ENCODE measurements around the gene EPHA6. TPM values are rescaled to one million over a fixed set of nuclear protein-coding genes. Genes with fewer than 3 reads are reported as not detected.
A peak's percentile ranks its signal among the peaks of the same experiment; 100 is the strongest.
"Not testable (repeated sequence)": the region's sequence is repeated elsewhere in the genome, so short reads cannot be mapped to it uniquely, and the experiment has no call there.

Gene EPHA6
- total RNA-seq, 6 donors from 2014 or later = 0.14 to 1.0 (median 0.57) TPM; not detected in 3

DNA sequence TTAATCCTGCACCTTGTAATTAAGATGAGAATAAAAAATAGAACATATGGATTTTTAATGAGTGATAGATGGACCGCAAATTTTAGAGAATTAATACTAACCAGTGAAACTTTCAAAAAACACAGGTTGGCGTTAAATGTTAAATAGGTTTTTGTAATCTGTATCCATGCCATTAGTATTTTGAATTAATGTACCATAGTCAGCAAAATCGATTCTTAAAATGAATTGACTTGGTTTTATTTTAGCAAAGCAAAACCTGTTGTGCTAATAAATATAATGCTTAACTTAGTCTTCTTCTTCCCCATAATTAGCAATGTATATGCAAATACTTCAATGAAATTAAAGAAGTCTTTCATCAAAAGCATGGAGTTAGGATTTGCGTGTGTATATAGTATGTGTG, 63.1 kb downstream of the EPHA6 start:
- Histone ChIP-seq H3K27ac (no peak overlapping the region), H3K27me3 (no peaks in the 10 kb centered on the region), H3K36me3 (no peaks in the 10 kb centered on the region), H3K4me1 (no peaks in the 10 kb centered on the region), H3K9me3 (no peaks in the 10 kb centered on the region), H3K4me3 (no peak overlapping the region)
- WGBS, 2 donors = 90 to 92% methylated on average over 4 of the region's 4 CpGs
- no peak for DNase-seq
- no peak for TF ChIP-seq EP300 (IDR thresholded peaks at IDR 0.05)
- TF ChIP-seq POLR2AphosphoS5 (IDR thresholded peaks at IDR 0.05) = no peak
- TF ChIP-seq POLR2A (IDR thresholded peaks at IDR 0.05) = no peak
- TF ChIP-seq, protein P1, sequence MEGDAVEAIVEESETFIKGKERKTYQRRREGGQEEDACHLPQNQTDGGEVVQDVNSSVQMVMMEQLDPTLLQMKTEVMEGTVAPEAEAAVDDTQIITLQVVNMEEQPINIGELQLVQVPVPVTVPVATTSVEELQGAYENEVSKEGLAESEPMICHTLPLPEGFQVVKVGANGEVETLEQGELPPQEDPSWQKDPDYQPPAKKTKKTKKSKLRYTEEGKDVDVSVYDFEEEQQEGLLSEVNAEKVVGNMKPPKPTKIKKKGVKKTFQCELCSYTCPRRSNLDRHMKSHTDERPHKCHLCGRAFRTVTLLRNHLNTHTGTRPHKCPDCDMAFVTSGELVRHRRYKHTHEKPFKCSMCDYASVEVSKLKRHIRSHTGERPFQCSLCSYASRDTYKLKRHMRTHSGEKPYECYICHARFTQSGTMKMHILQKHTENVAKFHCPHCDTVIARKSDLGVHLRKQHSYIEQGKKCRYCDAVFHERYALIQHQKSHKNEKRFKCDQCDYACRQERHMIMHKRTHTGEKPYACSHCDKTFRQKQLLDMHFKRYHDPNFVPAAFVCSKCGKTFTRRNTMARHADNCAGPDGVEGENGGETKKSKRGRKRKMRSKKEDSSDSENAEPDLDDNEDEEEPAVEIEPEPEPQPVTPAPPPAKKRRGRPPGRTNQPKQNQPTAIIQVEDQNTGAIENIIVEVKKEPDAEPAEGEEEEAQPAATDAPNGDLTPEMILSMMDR (IDR thresholded peaks at IDR 0.05) = no peak
- ATAC-seq (ENCODE audit: low FRiP score in 2 of 2) = no peak

DNA sequence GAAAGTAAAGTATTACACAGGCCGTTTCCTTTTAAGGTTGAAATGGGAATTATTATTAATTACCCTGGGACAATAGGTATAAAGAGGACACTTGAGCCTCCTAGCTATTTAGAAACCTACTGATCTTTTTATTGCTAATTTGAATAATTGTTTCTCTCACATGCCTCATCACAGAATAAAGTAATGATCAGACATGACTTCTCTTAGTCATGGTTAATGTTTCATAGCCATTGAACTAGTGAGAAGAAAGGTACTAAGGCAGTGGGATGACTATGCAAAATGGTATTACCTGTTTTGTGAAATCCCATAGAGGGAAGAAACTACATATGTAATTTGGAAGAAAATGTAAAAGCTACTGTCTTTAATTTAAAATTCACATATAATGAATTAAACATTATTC, 85.6 kb downstream of the EPHA6 start:
- no peaks in the 10 kb centered on the region for H3K36me3 ChIP-seq
- H3K27me3 ChIP-seq = no peaks in the 10 kb centered on the region
- WGBS, 2 donors = 70 to 71% methylated on average over 1 of the region's 1 CpG
- TF ChIP-seq POLR2A (IDR thresholded peaks at IDR 0.05) = no peak
- TF ChIP-seq EP300 (IDR thresholded peaks at IDR 0.05) = no peak
- no peak for TF ChIP-seq POLR2AphosphoS5 (IDR thresholded peaks at IDR 0.05)
- TF ChIP-seq, protein P1 (IDR thresholded peaks at IDR 0.05) = no peak
- DNase-seq (no peak), ATAC-seq (ENCODE audit: low FRiP score in 2 of 2) (no peak)
- no peaks in the 10 kb centered on the region for H3K9me3 ChIP-seq
- no peaks in the 10 kb centered on the region for H3K4me1 ChIP-seq
- no peak overlapping the region for H3K27ac ChIP-seq
- no peak overlapping the region for H3K4me3 ChIP-seq

DNA sequence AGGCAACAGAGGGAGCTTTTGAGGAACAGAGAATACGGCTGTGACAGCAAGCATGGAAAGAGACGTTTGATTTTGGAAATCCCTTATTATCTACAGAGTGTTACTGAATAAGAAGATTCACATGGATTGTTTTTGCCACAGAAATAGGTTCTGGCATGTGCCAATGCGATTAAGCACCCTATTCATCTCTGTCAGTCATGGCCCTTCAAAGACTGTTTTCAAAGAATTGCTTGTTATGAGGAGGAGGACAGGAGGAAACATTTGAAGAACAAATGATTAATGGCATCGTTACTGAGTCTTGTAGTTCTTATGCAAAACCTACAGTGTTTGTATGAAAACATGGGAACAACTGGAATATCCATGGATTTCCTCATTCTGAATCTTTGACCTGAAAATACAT, 86.2 kb downstream of the EPHA6 start:
- TF ChIP-seq POLR2A (IDR thresholded peaks at IDR 0.05) (no peak), POLR2AphosphoS5 (IDR thresholded peaks at IDR 0.05) (no peak), EP300 (IDR thresholded peaks at IDR 0.05) (no peak)
- TF ChIP-seq, protein P1 (IDR thresholded peaks at IDR 0.05) = no peak
- Histone ChIP-seq H3K9me3 (no peaks in the 10 kb centered on the region), H3K36me3 (no peaks in the 10 kb centered on the region), H3K4me3 (no peak overlapping the region), H3K27ac (no peak overlapping the region), H3K27me3 (no peaks in the 10 kb centered on the region), H3K4me1 (no peaks in the 10 kb centered on the region)
- no peak for DNase-seq
- 50 to 52% methylated on average over 4 of the region's 4 CpGs for WGBS, 2 donors
- ATAC-seq (ENCODE audit: low FRiP score in 2 of 2) = no peak

DNA sequence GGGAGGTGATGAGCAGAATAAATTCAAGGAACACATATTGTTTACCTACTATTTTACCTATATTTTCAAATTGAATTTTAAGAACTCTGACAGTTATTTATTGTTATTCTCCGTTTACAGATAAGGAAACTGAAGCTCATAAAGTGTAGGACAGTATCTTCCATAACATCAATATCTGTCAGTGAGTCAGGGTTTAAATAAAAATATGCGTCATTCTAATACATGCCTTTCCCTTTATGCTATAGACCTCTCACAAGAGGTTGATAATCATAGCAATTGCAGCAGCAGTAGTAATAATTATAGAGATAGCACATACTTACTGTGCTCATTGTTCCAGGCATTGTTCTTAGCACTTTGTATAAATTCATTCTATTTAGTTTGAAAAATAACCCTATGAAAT, 101.1 kb downstream of the EPHA6 start:
- no peaks in the 10 kb centered on the region for H3K4me1 ChIP-seq
- WGBS, 2 donors = 77 to 78% methylated on average over 2 of the region's 2 CpGs
- no peaks in the 10 kb centered on the region for H3K27me3 ChIP-seq
- H3K4me3 ChIP-seq = no peak overlapping the region
- no peaks in the 10 kb centered on the region for H3K36me3 ChIP-seq
- H3K27ac ChIP-seq = no peak overlapping the region
- no peak for DNase-seq
- ATAC-seq (ENCODE audit: low FRiP score in 2 of 2) = no peak
- TF ChIP-seq POLR2A (IDR thresholded peaks at IDR 0.05) = no peak
- TF ChIP-seq EP300 (IDR thresholded peaks at IDR 0.05) = no peak
- TF ChIP-seq POLR2AphosphoS5 (IDR thresholded peaks at IDR 0.05) = no peak
- TF ChIP-seq, protein P1 (IDR thresholded peaks at IDR 0.05) = no peak
- no peaks in the 10 kb centered on the region for H3K9me3 ChIP-seq

DNA sequence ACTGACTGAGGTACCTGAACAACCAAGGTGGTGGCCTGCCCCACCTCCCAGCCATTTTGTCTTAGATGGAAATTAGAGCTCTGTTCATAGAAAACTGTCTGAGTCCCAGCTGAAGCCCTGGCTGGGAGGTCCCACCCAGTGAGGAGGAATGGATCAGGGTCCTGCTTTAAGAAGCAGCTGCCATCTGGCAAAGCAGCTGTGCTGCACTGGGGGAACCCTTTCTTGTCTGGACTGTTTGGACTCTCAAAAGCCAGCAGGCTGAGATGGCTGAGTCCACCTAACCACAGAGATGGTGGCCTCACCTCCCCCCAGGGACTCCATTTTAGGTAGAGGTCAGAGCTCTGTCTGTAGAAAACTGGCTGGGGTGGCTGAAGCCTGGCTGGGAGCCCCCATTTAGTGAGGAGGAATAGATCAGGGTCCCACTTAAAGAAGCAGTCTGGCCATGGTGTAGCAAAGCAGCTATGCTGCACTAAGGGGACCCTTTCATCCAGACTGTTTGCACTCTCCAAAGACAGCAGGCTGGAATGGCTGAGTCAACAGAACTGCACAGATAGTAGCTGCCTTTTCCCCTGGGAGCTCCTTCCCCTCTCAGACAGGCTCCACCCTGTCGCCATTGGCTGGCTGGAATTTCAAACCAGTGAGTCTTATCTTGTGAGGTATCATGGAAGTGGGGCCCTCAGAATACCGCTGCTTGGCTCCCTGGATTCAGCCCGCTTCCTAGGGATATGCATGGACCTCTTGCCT, 116.9 kb downstream of the EPHA6 start:
- ATAC-seq (ENCODE audit: low FRiP score in 2 of 2) (peak; percentile 12 to 46), DNase-seq (no peak)
- Histone ChIP-seq H3K27ac (no peak overlapping the region), H3K27me3 (no peaks in the 10 kb centered on the region), H3K9me3 (peaks cover 0 to 49% (median 24%) of the 10 kb centered on the region in 4 donors), H3K36me3 (no peaks in the 10 kb centered on the region), H3K4me3 (no peak overlapping the region), H3K4me1 (no peaks in the 10 kb centered on the region)
- WGBS, 2 donors = 75 to 83% methylated on average over 3 of the region's 3 CpGs
- TF ChIP-seq POLR2AphosphoS5 (IDR thresholded peaks at IDR 0.05) (no peak), POLR2A (IDR thresholded peaks at IDR 0.05) (no peak), EP300 (IDR thresholded peaks at IDR 0.05) (no peak)
- TF ChIP-seq, protein P1 (IDR thresholded peaks at IDR 0.05) = no peak

DNA sequence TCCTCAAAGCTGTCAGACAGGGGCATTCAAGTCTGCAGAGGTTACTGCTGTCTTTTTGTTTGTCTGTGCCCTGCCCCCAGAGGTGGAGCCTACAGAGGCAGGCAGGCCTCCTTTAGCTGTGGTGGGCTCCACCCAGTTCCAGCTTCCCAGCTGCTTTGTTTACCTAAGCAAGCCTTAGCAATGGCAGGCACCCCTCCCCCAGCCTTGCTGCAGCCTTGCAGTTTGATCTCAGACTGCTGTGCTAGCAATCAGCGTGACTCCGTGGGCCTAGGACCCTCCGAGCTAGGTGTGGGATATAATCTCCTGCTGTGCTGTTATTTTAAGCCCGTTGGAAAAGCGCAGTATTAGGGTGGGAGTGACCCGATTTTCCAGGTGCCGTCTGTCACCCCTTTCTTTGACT, 127.7 kb downstream of the EPHA6 start:
- H3K4me3 ChIP-seq; H3K36me3 ChIP-seq; H3K27me3 ChIP-seq; H3K9me3 ChIP-seq; H3K4me1 ChIP-seq; H3K27ac ChIP-seq; ATAC-seq (ENCODE audit: low FRiP score in 2 of 2); DNase-seq: not testable (repeated sequence)
- 82 to 90% methylated on average over 4 to 7 of the region's 7 CpGs for WGBS, 2 donors
